B cell (primary cell): Measurements from ENCODE around the gene TBC1D1. TPM values are rescaled to one million over a fixed set of nuclear protein-coding genes. Genes with fewer than 3 reads are reported as not detected.

Source experiments
- ATAC-seq: fragments of 200-7000 bp; cut with Tn5 transposase; one replicate; pipeline ENCODE4 v1.10.0; 2021; ENCODE audit warnings: low read depth, mild to moderate bottlenecking, moderate number of reproducible peaks, moderate library complexity
- CTCF ChIA-PET: fragments of 350-600 bp; sonication (Branson Sonifier 250); formaldehyde crosslinking; loops from one replicate; lab custom pipeline; 2021; ENCODE audit warnings: antibody characterized with exemption, inconsistent platforms; lab: Charles Lee
- POLR2A ChIA-PET: fragments of 350-600 bp; sonication (Branson Sonifier 250); formaldehyde crosslinking; loops from one replicate; lab custom pipeline; 2021; ENCODE audit warnings: antibody characterized with exemption; lab: Charles Lee
- DNase-seq: peaks from one replicate; pipeline ENCODE4 v3.0.0; 2013
- H2AFZ ChIP-seq: 2 replicates; pipeline ENCODE4 v1.6.1; 2012; ENCODE audit warnings: mild to moderate bottlenecking, low read depth, low read length; ENCODE audit not compliant: insufficient read depth, poor library complexity, severe bottlenecking
- H3K27ac ChIP-seq, 2 donors: 1 replicate in 1 of 2; 2 replicates in 1 of 2; pipeline ENCODE4 v1.5.1; 2012 to 2013; ENCODE audit warnings: low read length in 2 of 2, mild to moderate bottlenecking in 2 of 2, moderate library complexity in 1 of 2
- H3K27me3 ChIP-seq, 4 experiments: fragments of 200-600 bp in 1 of 4; sonication (generic) in 1 of 4; replicated peaks in 1 of 4; 1 replicate in 2 of 4; 2 replicates in 2 of 4; pipeline versions ENCODE4 v1.6.1 to v1.7.0; 2013 to 2016; ENCODE audit warnings: low read length in 3 of 4, mild to moderate bottlenecking in 2 of 4, mixed read lengths in 1 of 4, moderate library complexity in 1 of 4; ENCODE audit not compliant: insufficient read depth in 4 of 4, control insufficient read depth in 3 of 4; ENCODE audit errors: control extremely low read depth in 1 of 4
- H3K36me3 ChIP-seq, 2 experiments: replicated peaks in 1 of 2; 1 replicate in 1 of 2; 2 replicates in 1 of 2; pipeline versions ENCODE4 v1.6.1 to v1.7.1; 2013; ENCODE audit warnings: low read length in 1 of 2; ENCODE audit not compliant: insufficient read depth in 2 of 2, control insufficient read depth in 1 of 2; ENCODE audit errors: control extremely low read depth in 1 of 2, extremely low read depth in 1 of 2
- H3K4me1 ChIP-seq, 2 donors: fragments of 200-600 bp in 1 of 2; sonication (generic) in 1 of 2; 1 replicate in 1 of 2; 2 replicates in 1 of 2; pipeline versions ENCODE4 v1.5.1 to v1.6.1; 2013 to 2017; ENCODE audit warnings: low read length in 2 of 2; ENCODE audit not compliant: control insufficient read depth in 2 of 2, insufficient read depth in 2 of 2
- H3K4me2 ChIP-seq: replicated peaks from 2 replicates; pipeline ENCODE3; 2012; ENCODE audit warnings: mild to moderate bottlenecking, low read depth, low read length; ENCODE audit not compliant: poor library complexity, severe bottlenecking
- H3K4me3 ChIP-seq, 5 experiments: fragments of 200-600 bp in 1 of 5; sonication (generic) in 1 of 5; 1 replicate in 3 of 5; 2 replicates in 2 of 5; pipeline versions ENCODE4 v1.5.1 to v1.7.0; 2011 to 2016; ENCODE audit warnings: low read length in 4 of 5, mild to moderate bottlenecking in 4 of 5, low read depth in 2 of 5, control low read depth in 1 of 5, moderate library complexity in 1 of 5; ENCODE audit not compliant: insufficient read depth in 1 of 5; ENCODE audit errors: control extremely low read depth in 1 of 5, extremely low read depth in 1 of 5
- H3K79me2 ChIP-seq: fragments of 200-600 bp; sonication (generic); one replicate; pipeline ENCODE4 v1.6.0; 2016; ENCODE audit warnings: low read length; ENCODE audit not compliant: control insufficient read depth, insufficient read depth
- H3K9ac ChIP-seq: fragments of 200-600 bp; sonication (generic); 2 replicates; pipeline ENCODE4 v1.6.1; 2017; ENCODE audit warnings: mild to moderate bottlenecking, low read length, moderate library complexity
- H3K9me3 ChIP-seq, 3 donors: one replicate each; pipeline versions ENCODE4 v1.6.1 to v1.7.1; 2013; ENCODE audit warnings: low read length in 2 of 3; ENCODE audit not compliant: control insufficient read depth in 2 of 3, insufficient read depth in 1 of 3; ENCODE audit errors: control extremely low read depth in 1 of 3
- H4K20me1 ChIP-seq: 2 replicates; pipeline ENCODE4 v1.6.0; 2012; ENCODE audit warnings: mild to moderate bottlenecking, low read length; ENCODE audit not compliant: insufficient read depth, control insufficient read depth, poor library complexity, severe bottlenecking
- H3K27ac Mint-ChIP-seq: one replicate; pipeline ENCODE4 v1.8.0; 2021; ENCODE audit warnings: mixed read lengths
- H3K27me3 Mint-ChIP-seq: one replicate; pipeline ENCODE4 v1.8.0; 2021; ENCODE audit warnings: mixed read lengths
- H3K4me1 Mint-ChIP-seq: one replicate; pipeline ENCODE4 v1.8.0; 2021; ENCODE audit warnings: mixed read lengths
- H3K4me3 Mint-ChIP-seq: one replicate; pipeline ENCODE4 v1.8.0; 2021; ENCODE audit warnings: mixed read lengths
- H3K9me3 Mint-ChIP-seq: one replicate; pipeline ENCODE4 v1.8.0; 2022; ENCODE audit warnings: mixed read lengths; ENCODE audit not compliant: insufficient read depth
- EZH2 ChIP-seq: IDR thresholded peaks from 2 replicates; pipeline ENCODE4 v1.6.1; 2012; ENCODE audit warnings: borderline replicate concordance, low read depth, mild to moderate bottlenecking, moderate library complexity, low read length; ENCODE audit not compliant: insufficient read depth, poor library complexity, severe bottlenecking
- WGBS: methylation state at CpG from one replicate; pipeline ENCODE4 v1.1.5; 2013; ENCODE audit warnings: missing lambda C conversion rate; ENCODE audit not compliant: insufficient coverage; 5-methylcytosine and 5-hydroxymethylcytosine counted together
- intact Hi-C: fragments of 100-400 bp; cut with micrococcal nuclease; formaldehyde crosslinking; loops from one replicate; pipeline ENCODE4 v1.10.0; 2022
- polyA plus RNA-seq: library from polyadenylated mRNA; depleted of rRNA; stranded (reverse); fragments of >200 nt; gene quantifications from 2 replicates; pipeline ENCODE4 v1.2.3, GENCODE V29; 2012
- total RNA-seq, 2 donors: library from RNA; stranded (reverse); fragments of 120-200 nt in 1 of 2; gene quantifications; 1 replicate in 1 of 2; 2 replicates in 1 of 2; pipeline versions ENCODE4 v1.2.3 to v1.2.4, GENCODE V29; 2013 to 2022
- TF ChIP-seq, protein P1 (sequence below): fragments of 200-600 bp; IDR thresholded peaks from one replicate; pipeline ENCODE4 v1.8.0; 2022; ENCODE audit warnings: antibody characterized with exemption, mild to moderate bottlenecking

The TBC1D1 gene
- total and polyA plus RNA-seq, 2 donors (not counting 1 experiment from before 2014, with no cell fraction given), result 88.2 to 98.7 TPM

DNA sequence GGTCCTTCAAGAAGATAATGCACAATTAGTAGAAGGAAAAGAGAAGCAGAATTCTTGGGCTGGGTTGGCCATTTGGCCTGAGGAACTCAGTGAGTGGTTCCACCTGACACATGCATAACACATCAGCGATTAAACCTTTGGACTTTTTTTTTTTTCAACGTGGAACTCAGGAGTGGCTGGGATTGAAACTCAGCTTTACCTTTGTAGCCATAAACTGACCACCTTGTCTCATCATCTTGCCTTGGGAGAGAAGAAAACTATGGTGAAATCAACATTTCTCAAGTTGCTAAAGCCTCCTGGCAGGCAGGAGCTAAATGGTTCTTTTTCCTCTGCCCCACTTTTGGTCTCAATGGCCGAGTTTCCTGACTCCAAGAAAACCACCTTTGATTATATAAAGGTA lies 85.6 kb downstream of the TBC1D1 start:
- H3K27me3 Mint-ChIP-seq, result no peaks in the 10 kb centered on the region
- CTCF ChIA-PET, result interaction anchor here (1.4 to 4.4 kb wide), 6 partner anchors 14 to 171 kb away, joined by 4 to 38 read pairs (median 13); partner anchors contain the start of genes PGM2 and TBC1D1

More for the DNA sequence above, 85.6 kb downstream of the TBC1D1 start:
- Histone ChIP-seq H3K27me3 (no peaks in the 10 kb centered on the region), H3K9me3 (no peaks in the 10 kb centered on the region), H2AFZ (peak overlapping the region; percentile 50), H4K20me1 (peaks cover 15% of the 10 kb centered on the region), H3K27ac (peak overlapping the region; percentile 43 to 50), H3K4me2 (peak overlapping the region; percentile 90), H3K4me1 (peaks cover 33 to 38% of the 10 kb centered on the region in 2 donors), H3K36me3 (no peaks in the 10 kb centered on the region), H3K9ac (peak overlapping the region; percentile 69), H3K4me3 (peak overlapping the region in 4 of 5 experiments; percentile 38 to 65 (median 57)), H3K79me2 (peaks cover 46% of the 10 kb centered on the region)
- no peak for ATAC-seq
- Mint-ChIP-seq H3K27ac (peak overlapping the region; percentile 83), H3K4me3 (peak overlapping the region; percentile 91), H3K4me1 (peaks cover 41% of the 10 kb centered on the region), H3K9me3 (no peaks in the 10 kb centered on the region)
- WGBS, result 83% methylated on average over 1 of the region's 3 CpGs
- POLR2A ChIA-PET, result interaction anchor here (0.9 to 2.2 kb wide), 2 partner anchors 10 to 85 kb away, joined by 5 to 7 read pairs; no protein-coding TSS in a partner anchor
- intact Hi-C loops, result loop anchor here (5.0 to 10.0 kb wide), 5 partner anchors 289 to 1066 kb away; partner anchors contain the start of genes KLF3, RELL1 and TLR6
- peak; percentile 19 for DNase-seq
- TF ChIP-seq EZH2, result no peak
- TF ChIP-seq, protein P1, sequence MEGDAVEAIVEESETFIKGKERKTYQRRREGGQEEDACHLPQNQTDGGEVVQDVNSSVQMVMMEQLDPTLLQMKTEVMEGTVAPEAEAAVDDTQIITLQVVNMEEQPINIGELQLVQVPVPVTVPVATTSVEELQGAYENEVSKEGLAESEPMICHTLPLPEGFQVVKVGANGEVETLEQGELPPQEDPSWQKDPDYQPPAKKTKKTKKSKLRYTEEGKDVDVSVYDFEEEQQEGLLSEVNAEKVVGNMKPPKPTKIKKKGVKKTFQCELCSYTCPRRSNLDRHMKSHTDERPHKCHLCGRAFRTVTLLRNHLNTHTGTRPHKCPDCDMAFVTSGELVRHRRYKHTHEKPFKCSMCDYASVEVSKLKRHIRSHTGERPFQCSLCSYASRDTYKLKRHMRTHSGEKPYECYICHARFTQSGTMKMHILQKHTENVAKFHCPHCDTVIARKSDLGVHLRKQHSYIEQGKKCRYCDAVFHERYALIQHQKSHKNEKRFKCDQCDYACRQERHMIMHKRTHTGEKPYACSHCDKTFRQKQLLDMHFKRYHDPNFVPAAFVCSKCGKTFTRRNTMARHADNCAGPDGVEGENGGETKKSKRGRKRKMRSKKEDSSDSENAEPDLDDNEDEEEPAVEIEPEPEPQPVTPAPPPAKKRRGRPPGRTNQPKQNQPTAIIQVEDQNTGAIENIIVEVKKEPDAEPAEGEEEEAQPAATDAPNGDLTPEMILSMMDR, result no peak
